ENCODE measurements around the gene DNM3.

DNA sequence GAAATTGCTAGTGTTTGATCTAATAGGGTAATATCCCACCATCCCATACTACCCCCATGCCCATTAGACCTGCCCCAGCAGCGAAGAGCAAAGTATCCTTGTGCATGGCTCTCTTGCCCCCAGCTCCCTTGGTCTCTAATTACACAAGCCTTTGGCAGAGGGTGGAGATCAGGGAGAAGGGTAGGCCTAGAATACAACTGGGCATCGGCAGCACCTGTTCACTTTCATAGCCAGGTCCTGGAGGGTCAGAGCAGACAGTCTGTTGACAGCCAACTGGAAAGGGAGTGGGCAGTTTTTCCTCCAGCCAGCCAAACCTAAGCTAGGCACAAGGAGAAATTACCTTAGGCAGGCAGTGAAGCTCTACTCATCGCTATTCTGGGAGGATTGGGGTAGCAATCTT, 605.2 kb downstream of the DNM3 start:
- TF ChIP-seq, protein P1, sequence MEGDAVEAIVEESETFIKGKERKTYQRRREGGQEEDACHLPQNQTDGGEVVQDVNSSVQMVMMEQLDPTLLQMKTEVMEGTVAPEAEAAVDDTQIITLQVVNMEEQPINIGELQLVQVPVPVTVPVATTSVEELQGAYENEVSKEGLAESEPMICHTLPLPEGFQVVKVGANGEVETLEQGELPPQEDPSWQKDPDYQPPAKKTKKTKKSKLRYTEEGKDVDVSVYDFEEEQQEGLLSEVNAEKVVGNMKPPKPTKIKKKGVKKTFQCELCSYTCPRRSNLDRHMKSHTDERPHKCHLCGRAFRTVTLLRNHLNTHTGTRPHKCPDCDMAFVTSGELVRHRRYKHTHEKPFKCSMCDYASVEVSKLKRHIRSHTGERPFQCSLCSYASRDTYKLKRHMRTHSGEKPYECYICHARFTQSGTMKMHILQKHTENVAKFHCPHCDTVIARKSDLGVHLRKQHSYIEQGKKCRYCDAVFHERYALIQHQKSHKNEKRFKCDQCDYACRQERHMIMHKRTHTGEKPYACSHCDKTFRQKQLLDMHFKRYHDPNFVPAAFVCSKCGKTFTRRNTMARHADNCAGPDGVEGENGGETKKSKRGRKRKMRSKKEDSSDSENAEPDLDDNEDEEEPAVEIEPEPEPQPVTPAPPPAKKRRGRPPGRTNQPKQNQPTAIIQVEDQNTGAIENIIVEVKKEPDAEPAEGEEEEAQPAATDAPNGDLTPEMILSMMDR (IDR thresholded peaks at IDR 0.05; ENCODE audit: low read depth, low read length): no peak
- TF ChIP-seq POLR2A (IDR thresholded peaks at IDR 0.05; ENCODE audit: extremely low read depth, insufficient read length) (no peak), MYC (IDR thresholded peaks at IDR 0.05; ENCODE audit: low read depth, low read length) (no peak)
